Measurements from ENCODE around the gene BMPR2. TPM values are rescaled to one million over a fixed set of nuclear protein-coding genes. Genes with fewer than 3 reads are reported as not detected.

BMPR2 gene
- total RNA-seq, 4 donors from 2014 or later: 56.1 to 112 (median 66.6) TPM

GRCh38 chr2:202387608-202388342 is 11.6 kb downstream of the BMPR2 start:
- TF ChIP-seq, protein P1, sequence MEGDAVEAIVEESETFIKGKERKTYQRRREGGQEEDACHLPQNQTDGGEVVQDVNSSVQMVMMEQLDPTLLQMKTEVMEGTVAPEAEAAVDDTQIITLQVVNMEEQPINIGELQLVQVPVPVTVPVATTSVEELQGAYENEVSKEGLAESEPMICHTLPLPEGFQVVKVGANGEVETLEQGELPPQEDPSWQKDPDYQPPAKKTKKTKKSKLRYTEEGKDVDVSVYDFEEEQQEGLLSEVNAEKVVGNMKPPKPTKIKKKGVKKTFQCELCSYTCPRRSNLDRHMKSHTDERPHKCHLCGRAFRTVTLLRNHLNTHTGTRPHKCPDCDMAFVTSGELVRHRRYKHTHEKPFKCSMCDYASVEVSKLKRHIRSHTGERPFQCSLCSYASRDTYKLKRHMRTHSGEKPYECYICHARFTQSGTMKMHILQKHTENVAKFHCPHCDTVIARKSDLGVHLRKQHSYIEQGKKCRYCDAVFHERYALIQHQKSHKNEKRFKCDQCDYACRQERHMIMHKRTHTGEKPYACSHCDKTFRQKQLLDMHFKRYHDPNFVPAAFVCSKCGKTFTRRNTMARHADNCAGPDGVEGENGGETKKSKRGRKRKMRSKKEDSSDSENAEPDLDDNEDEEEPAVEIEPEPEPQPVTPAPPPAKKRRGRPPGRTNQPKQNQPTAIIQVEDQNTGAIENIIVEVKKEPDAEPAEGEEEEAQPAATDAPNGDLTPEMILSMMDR (IDR thresholded peaks at IDR 0.05; ENCODE audit: low read depth): no peak

DNA sequence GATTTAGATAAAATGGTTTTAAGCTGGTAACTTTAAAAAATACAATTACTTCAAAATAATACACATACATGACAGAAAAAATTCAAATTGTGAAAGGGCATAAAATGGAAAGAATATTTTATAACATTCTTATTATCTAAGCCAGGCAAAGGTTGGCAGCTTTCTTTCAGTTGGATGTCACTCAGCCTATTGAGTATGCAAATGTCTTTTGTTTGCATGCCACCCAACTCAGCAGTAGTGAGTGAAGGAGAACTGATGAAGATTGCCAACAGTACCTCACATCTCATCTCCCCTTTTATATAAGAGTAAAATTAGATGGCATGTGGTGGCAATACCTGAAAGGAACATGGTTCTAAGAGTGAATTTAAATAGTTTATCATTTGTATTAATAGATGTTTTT is 24.8 kb downstream of the BMPR2 start:
- TF ChIP-seq, protein P1 (IDR thresholded peaks at IDR 0.05; ENCODE audit: low read depth): no peak

DNA sequence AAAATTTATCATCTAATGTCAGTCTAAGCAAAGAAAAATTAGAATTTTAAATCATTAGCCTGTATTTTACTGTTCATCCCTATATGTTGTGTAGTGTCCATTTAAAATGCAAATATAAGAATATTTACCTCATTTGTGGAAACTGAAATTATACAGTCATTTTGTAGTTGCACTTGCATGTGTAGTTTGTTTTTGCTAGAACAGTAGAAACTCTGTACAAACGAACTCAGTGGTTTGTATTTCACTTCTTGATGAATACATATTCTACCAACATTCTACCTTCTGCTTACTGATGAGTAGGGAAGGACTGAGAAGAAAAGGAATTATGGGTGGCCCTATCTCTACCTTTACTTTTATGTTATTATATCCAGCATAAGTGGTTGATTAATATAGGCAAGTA is 29.7 kb downstream of the BMPR2 start:
- TF ChIP-seq, protein P1 (IDR thresholded peaks at IDR 0.05; ENCODE audit: low read depth): no peak

DNA sequence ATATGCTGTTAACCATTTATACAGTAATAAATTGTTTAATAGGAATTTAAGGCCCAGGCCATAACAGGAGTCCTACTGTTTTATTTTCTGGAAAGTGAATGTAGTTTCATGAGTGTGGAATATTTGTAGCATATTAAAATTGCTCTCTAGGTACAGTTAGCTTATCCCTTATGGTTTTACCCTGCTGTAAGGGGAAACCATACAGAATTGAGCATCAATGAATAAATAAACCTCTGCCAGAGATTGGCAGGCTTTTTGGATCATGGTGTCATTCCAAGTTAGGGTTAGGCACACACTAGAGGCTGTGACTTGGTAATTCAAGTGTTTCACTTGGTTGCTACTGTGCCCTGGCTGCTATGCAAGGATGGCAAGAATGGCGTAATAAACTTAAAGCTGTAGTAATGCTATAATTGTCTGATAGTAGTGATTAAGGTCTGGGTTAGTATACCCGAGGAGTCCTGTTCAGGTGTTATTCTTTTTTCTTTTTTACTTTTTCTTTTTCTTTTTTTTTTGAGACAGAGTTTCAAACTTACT is 30.4 kb downstream of the BMPR2 start:
- TF ChIP-seq, protein P1 (IDR thresholded peaks at IDR 0.05; ENCODE audit: low read depth): no peak

DNA sequence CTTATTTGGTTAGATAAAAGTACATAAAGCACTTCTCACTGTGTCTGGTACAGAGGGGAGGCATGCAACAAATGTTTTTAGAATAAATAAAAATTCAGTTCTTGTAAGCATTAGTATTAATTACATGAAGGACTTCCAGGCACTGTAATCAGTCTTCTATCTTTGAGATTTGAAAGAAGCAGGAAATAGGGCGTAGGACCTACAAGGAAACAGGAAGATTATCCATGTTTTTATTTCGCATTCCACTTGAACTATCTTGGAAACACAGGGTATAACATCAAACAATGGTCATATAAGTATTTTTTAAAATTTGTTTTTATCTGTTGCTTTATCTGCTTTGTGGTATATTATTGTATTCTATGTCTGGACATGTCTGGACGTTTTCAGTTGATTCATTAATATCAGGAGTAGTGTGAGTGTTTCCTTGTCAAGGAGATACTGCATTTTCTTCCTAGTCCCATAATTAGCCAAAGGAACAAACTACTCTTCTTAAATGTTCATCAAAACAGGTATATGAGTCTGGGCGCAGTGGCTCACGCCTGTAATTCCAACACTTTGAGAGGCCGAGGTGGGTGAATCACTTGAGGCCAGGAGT is 32.5 kb downstream of the BMPR2 start:
- TF ChIP-seq, protein P1 (IDR thresholded peaks at IDR 0.05; ENCODE audit: low read depth): no peak

- TF ChIP-seq, protein P1 (IDR thresholded peaks at IDR 0.05; ENCODE audit: low read depth): no peak
Observed at GRCh38 chr2:202410092-202410491, 34.0 kb downstream of the BMPR2 start.

DNA sequence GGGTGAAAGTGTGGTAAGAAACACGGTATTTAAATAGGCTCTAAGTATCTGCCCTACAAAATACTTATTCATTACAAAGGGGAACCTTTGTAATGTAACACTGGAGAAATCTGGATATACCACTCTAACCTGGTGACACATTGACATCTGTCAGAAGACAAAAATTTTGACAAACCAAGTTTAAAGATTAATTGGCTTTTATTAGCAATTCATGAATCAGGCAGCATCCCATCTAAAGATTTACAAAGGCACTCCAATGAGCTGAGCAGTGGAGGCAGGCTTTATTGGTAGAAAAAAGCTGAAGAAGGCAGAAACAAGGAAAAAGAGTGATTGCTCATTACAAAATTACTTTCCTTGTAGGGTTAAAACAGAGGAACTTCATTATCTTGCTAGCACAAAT is 35.0 kb downstream of the BMPR2 start:
- TF ChIP-seq, protein P1 (IDR thresholded peaks at IDR 0.05; ENCODE audit: low read depth): no peak

Measured in subcutaneous adipose tissue (tissue), 4 donors.